H1 (cell line): ENCODE results near the gene HSD17B10. TPM values are rescaled to one million over a fixed set of nuclear protein-coding genes. Genes with fewer than 3 reads are reported as not detected.

Experiments used
- CTCF ChIA-PET: fragments of 300-600 bp; sonication (Branson Sonifier 250); formaldehyde crosslinking; loops from one replicate; lab custom pipeline; 2021; ENCODE audit not compliant: partially characterized antibody; lab: Charles Lee
- POLR2A ChIA-PET: fragments of 300-600 bp; sonication (Branson Sonifier 250); formaldehyde crosslinking; loops from one replicate; lab custom pipeline; 2021; ENCODE audit warnings: inconsistent platforms; ENCODE audit not compliant: partially characterized antibody; lab: Charles Lee
- DNase-seq, 2 experiments: peaks; one replicate each; pipeline versions ENCODE4 v3.0.0 to v3.0.0-alpha.2; 2010 to 2022; ENCODE audit warnings: low spot score in 2 of 2, low read depth in 1 of 2, mixed read lengths in 1 of 2
- FAIRE-seq: peaks from 2 replicates; lab custom pipeline; 2011; peaks lifted over from hg19 to GRCh38; lab: Jason Lieb, UNC
- H2AFZ ChIP-seq: 2 replicates; pipeline ENCODE4 v1.8.1; 2012; ENCODE audit warnings: low read length, inconsistent platforms
- H2AK5ac ChIP-seq: 2 replicates; pipeline ENCODE4 v1.6.1; 2013; ENCODE audit warnings: low read depth, low read length
- H2BK120ac ChIP-seq: replicated peaks from 2 replicates; pipeline ENCODE3; 2013; ENCODE audit warnings: low read depth, low read length, inconsistent platforms
- H2BK12ac ChIP-seq: 2 replicates; pipeline ENCODE4 v1.6.1; 2013; ENCODE audit warnings: low read depth, low read length
- H2BK15ac ChIP-seq: 2 replicates; pipeline ENCODE4 v1.6.1; 2013; ENCODE audit warnings: low read length
- H2BK20ac ChIP-seq: 2 replicates; pipeline ENCODE4 v1.6.1; 2013; ENCODE audit warnings: low read length
- H2BK5ac ChIP-seq: 2 replicates; pipeline ENCODE4 v1.6.1; 2013; ENCODE audit warnings: low read depth, low read length
- H3K14ac ChIP-seq: 2 replicates; pipeline ENCODE4 v1.6.1; 2013; ENCODE audit warnings: inconsistent platforms; ENCODE audit not compliant: insufficient read length
- H3K18ac ChIP-seq: 2 replicates; pipeline ENCODE4 v1.6.1; 2013; ENCODE audit warnings: low read length; ENCODE audit errors: extremely low read depth
- H3K23ac ChIP-seq: 2 replicates; pipeline ENCODE4 v1.6.1; 2013; ENCODE audit warnings: inconsistent platforms; ENCODE audit not compliant: insufficient read length
- H3K23me2 ChIP-seq: 2 replicates; pipeline ENCODE4 v1.6.1; 2013; ENCODE audit warnings: low read depth, low read length
- H3K27ac ChIP-seq: 2 replicates; pipeline ENCODE4 v1.6.1; 2011; ENCODE audit warnings: low read depth, low read length, inconsistent platforms
- H3K27me3 ChIP-seq, 4 experiments: replicated peaks in 1 of 4; 1 replicate in 1 of 4; 2 replicates in 3 of 4; pipeline versions ENCODE4 v1.6.1 to v1.8.1; 2011 to 2013; ENCODE audit warnings: low read length in 3 of 4, mild to moderate bottlenecking in 3 of 4, inconsistent platforms in 2 of 4, mixed read lengths in 2 of 4, moderate library complexity in 1 of 4; ENCODE audit not compliant: control insufficient read depth in 3 of 4, insufficient read depth in 3 of 4; ENCODE audit errors: extremely low read depth in 1 of 4
- H3K36me3 ChIP-seq, 4 experiments: 2 replicates each; pipeline versions ENCODE4 v1.6.1 to v1.8.1; 2011 to 2013; ENCODE audit warnings: mild to moderate bottlenecking in 4 of 4, low read length in 3 of 4, moderate library complexity in 2 of 4, control low read depth in 1 of 4, inconsistent platforms in 1 of 4; ENCODE audit not compliant: insufficient read depth in 4 of 4, control insufficient read depth in 2 of 4
- H3K4ac ChIP-seq: replicated peaks from 2 replicates; pipeline ENCODE3; 2013; ENCODE audit warnings: low read length, low read depth, mixed read lengths, inconsistent platforms; ENCODE audit not compliant: insufficient read length
- H3K4me1 ChIP-seq, 4 experiments: replicated peaks in 1 of 4; 1 replicate in 1 of 4; 2 replicates in 3 of 4; pipeline versions ENCODE4 v1.6.1 to v1.8.1; 2011 to 2013; ENCODE audit warnings: low read length in 3 of 4, inconsistent platforms in 2 of 4, mixed read lengths in 1 of 4; ENCODE audit not compliant: insufficient read depth in 4 of 4, control insufficient read depth in 3 of 4
- H3K4me2 ChIP-seq, 2 experiments: 2 replicates each; pipeline versions ENCODE4 v1.6.1 to v1.8.1; 2011 to 2013; ENCODE audit warnings: low read depth in 2 of 2, low read length in 2 of 2, control low read depth in 1 of 2, inconsistent platforms in 1 of 2, mild to moderate bottlenecking in 1 of 2; ENCODE audit not compliant: insufficient read depth in 1 of 2
- H3K4me3 ChIP-seq, 4 experiments: fragments of 200-600, 300-600 bp in 1 of 4; sonication (generic), shearing (Covaris generic), sonication (Bioruptor Twin) in 1 of 4; 2 replicates each; pipeline versions ENCODE4 v1.5.1 to v1.8.1; 2011 to 2016; ENCODE audit warnings: low read length in 4 of 4, low read depth in 3 of 4, control low read depth in 2 of 4, inconsistent platforms in 2 of 4, mild to moderate bottlenecking in 2 of 4, mixed read lengths in 1 of 4, moderate library complexity in 1 of 4; ENCODE audit not compliant: insufficient read depth in 2 of 4; ENCODE audit errors: extremely low read depth in 1 of 4
- H3K56ac ChIP-seq: replicated peaks from 2 replicates; pipeline ENCODE3; 2013; ENCODE audit warnings: low read depth, mild to moderate bottlenecking, mixed read lengths, low read length, inconsistent platforms; ENCODE audit not compliant: insufficient read length
- H3K79me1 ChIP-seq: 2 replicates; pipeline ENCODE4 v1.6.1; 2013; ENCODE audit warnings: low read depth, low read length, control low read depth
- H3K79me2 ChIP-seq, 2 experiments: 2 replicates each; pipeline versions ENCODE4 v1.6.1 to v1.8.1; 2012 to 2013; ENCODE audit warnings: low read length in 2 of 2, mild to moderate bottlenecking in 2 of 2, inconsistent platforms in 1 of 2; ENCODE audit not compliant: insufficient read depth in 2 of 2, control insufficient read depth in 1 of 2
- H3K9ac ChIP-seq, 4 experiments: replicated peaks in 1 of 4; 1 replicate in 1 of 4; 2 replicates in 3 of 4; pipeline versions ENCODE4 v1.6.1 to v1.8.1; 2011 to 2013; ENCODE audit warnings: low read depth in 3 of 4, low read length in 3 of 4, control low read depth in 2 of 4, mild to moderate bottlenecking in 2 of 4, moderate library complexity in 2 of 4, inconsistent platforms in 1 of 4; ENCODE audit errors: extremely low read depth in 1 of 4
- H3K9me3 ChIP-seq, 2 experiments: 2 replicates each; pipeline versions ENCODE4 v1.6.1 to v1.8.1; 2012 to 2013; ENCODE audit warnings: mild to moderate bottlenecking in 2 of 2, moderate library complexity in 2 of 2, control low read depth in 1 of 2, inconsistent platforms in 1 of 2, low read depth in 1 of 2, low read length in 1 of 2, mixed read lengths in 1 of 2; ENCODE audit not compliant: insufficient read depth in 2 of 2
- H4K20me1 ChIP-seq, 2 experiments: replicated peaks in 1 of 2; 2 replicates each; pipeline versions ENCODE3 to v1.8.1; 2011 to 2013; ENCODE audit warnings: inconsistent platforms in 2 of 2, low read length in 2 of 2, mild to moderate bottlenecking in 1 of 2; ENCODE audit not compliant: insufficient read depth in 2 of 2, control insufficient read depth in 1 of 2
- H4K5ac ChIP-seq: 2 replicates; pipeline ENCODE4 v1.6.1; 2013; ENCODE audit warnings: low read length, low read depth, mixed read lengths, inconsistent platforms; ENCODE audit not compliant: insufficient read length
- H4K8ac ChIP-seq: 2 replicates; pipeline ENCODE4 v1.8.0; 2013; ENCODE audit warnings: mild to moderate bottlenecking, moderate library complexity, low read length, inconsistent platforms; ENCODE audit not compliant: insufficient read depth; ENCODE audit errors: extremely low read depth
- H4K91ac ChIP-seq: replicated peaks from 2 replicates; pipeline ENCODE3; 2013; ENCODE audit warnings: low read length, mixed read lengths, inconsistent platforms; ENCODE audit not compliant: insufficient read length
- CHD1 ChIP-seq: IDR thresholded peaks from 2 replicates; pipeline ENCODE4 v1.6.1; 2012; ENCODE audit warnings: low read depth, low read length, improper control_type of control experiment
- WGBS, 2 experiments: shearing (Covaris generic) in 1 of 2; methylation state at CpG; one replicate each; pipeline versions ENCODE4 v1.1.6 to v1.1.7; 2013 to 2015; ENCODE audit warnings: low lambda C conversion rate in 2 of 2, mixed read lengths in 2 of 2, inconsistent platforms in 1 of 2, low coverage in 1 of 2, missing lambda C conversion rate in 1 of 2; ENCODE audit not compliant: insufficient replicate concordance in 2 of 2, insufficient coverage in 1 of 2, insufficient read length in 1 of 2; ENCODE audit errors: extremely low coverage in 1 of 2, missing lambda C conversion rate in 1 of 2; 5-methylcytosine and 5-hydroxymethylcytosine counted together
- polyA plus RNA-seq, 7 experiments: library from polyadenylated mRNA; depleted of rRNA in 3 of 7; stranded (reverse) in 5 of 7; unstranded in 2 of 7; fragments of >200 nt in 5 of 7; fragments of 200-250 nt in 2 of 7; gene quantifications; 1 replicate in 5 of 7; 2 replicates in 1 of 7; 4 replicates in 1 of 7; pipeline versions ENCODE4 v1.2.1 to v1.2.3, GENCODE V29; 2011 to 2013; ENCODE audit warnings: missing spikeins in 2 of 7, mixed read lengths in 2 of 7
- total RNA-seq: library from RNA; stranded (reverse); fragmentation: NEBNext Ultra II Directional; extraction: Animal tissue kit (Norgen Biotek cat#: 25700); gene quantifications from 2 replicates; pipeline ENCODE4 v1.2.1, GENCODE V29; 2021

HSD17B10 gene
- total and polyA plus RNA-seq, 2 of the 8 experiments (the other 6 are each of a cell fraction or from before 2014, with no cell fraction given): 114 to 236 TPM

DNA sequence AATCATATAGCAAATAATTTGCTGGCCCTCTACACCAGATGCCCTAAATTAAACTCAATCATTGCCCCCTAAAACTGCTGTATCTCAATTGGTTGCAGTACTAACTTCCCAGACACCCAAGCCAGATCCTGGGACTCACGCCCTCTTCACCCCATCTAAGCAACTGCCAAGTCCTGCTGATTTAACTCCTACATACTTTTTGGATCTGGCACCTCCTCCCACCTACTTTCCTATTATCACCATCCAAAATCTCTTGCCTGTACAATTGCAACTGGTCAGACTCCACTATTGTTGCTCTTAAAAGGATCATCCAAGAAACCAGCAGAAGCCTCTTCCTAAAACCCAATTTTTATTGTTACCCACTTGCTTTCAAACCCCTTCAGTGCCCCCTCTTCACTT lies 4.7 kb upstream of the HSD17B10 start:
- no peak overlapping the region for H3K4ac ChIP-seq
- no peak overlapping the region for H2BK120ac ChIP-seq
- CTCF ChIA-PET: interaction anchor here (1.4 kb wide), 1 partner anchor 126 kb away, joined by 6 read pairs; no protein-coding TSS in a partner anchor
- no peak overlapping the region for H2BK15ac ChIP-seq
- no peaks in the 10 kb centered on the region for H3K79me1 ChIP-seq
- H2BK5ac ChIP-seq: no peak overlapping the region
- H3K4me1 ChIP-seq: peaks cover 0 to 3% (median 1%) of the 10 kb centered on the region in 4 experiments; a peak in 2 of 7 replicates
- H3K4me2 ChIP-seq: no peak overlapping the region
- no peak overlapping the region for H2BK20ac ChIP-seq
- peaks cover 8% of the 10 kb centered on the region; the same call in 1 of the 2 replicates for H3K23me2 ChIP-seq
- no peak overlapping the region for H3K23ac ChIP-seq
- H4K91ac ChIP-seq: no peak overlapping the region
- H3K56ac ChIP-seq: no peak overlapping the region
- no peak overlapping the region for H3K9ac ChIP-seq
- no peak for FAIRE-seq
- H2BK12ac ChIP-seq: no peak overlapping the region
- no peak overlapping the region for H2AFZ ChIP-seq
- POLR2A ChIA-PET: interaction anchor here (1.0 kb wide), 1 partner anchor 16 kb away, joined by 4 read pairs; the partner anchor contains the start of genes RIBC1 and SMC1A
- no peak overlapping the region for H3K14ac ChIP-seq
- H3K4me3 ChIP-seq: no peak overlapping the region
- no peak overlapping the region for H4K8ac ChIP-seq
- H3K9me3 ChIP-seq: no peaks in the 10 kb centered on the region
- no peak overlapping the region for H3K27ac ChIP-seq
- WGBS, 2 experiments: 80% methylated on average over 1 of the region's 1 CpG; no CpG with 5 or more reads in 1 of the 2 experiments
- H3K79me2 ChIP-seq: no peaks in the 10 kb centered on the region
- H4K20me1 ChIP-seq: no peaks in the 10 kb centered on the region
- no peak overlapping the region for H3K18ac ChIP-seq
- H4K5ac ChIP-seq: no peak overlapping the region
- H2AK5ac ChIP-seq: no peak overlapping the region
- TF ChIP-seq CHD1: no peak
- no peaks in the 10 kb centered on the region for H3K36me3 ChIP-seq
- H3K27me3 ChIP-seq: peaks cover 0 to 12% (median 7%) of the 10 kb centered on the region in 4 experiments; a peak in 5 of 7 replicates
- DNase-seq: no peak
